RWPE2 (cell line): ENCODE measurements around the gene C12orf56.
A peak's percentile ranks its signal among the peaks of the same experiment; 100 is the strongest.

Source experiments
- ATAC-seq: fragments of 200-7000 bp; cut with Tn5 transposase; 3 replicates; pipeline ENCODE4 v1.9.1; 2021; ENCODE audit warnings: low read depth
- DNase-seq: peaks from one replicate; pipeline ENCODE4 v3.0.0-alpha.2; 2020; ENCODE audit warnings: low spot score
- H3K27ac ChIP-seq: fragments of 450-650 bp; 2 replicates; pipeline ENCODE4 v1.5.1; 2017; ENCODE audit warnings: mild to moderate bottlenecking; ENCODE audit not compliant: poor library complexity, severe bottlenecking
- H3K27me3 ChIP-seq: fragments of 250-450 bp; sonication (Bioruptor Pico); 2 replicates; pipeline ENCODE4 v1.5.1; 2021; ENCODE audit warnings: mild to moderate bottlenecking, moderate library complexity; ENCODE audit not compliant: insufficient read depth, poor library complexity, severe bottlenecking
- H3K36me3 ChIP-seq: fragments of 250-450 bp; sonication (Bioruptor Pico); 2 replicates; pipeline ENCODE4 v1.5.1; 2020; ENCODE audit warnings: low read depth, mild to moderate bottlenecking, moderate library complexity
- H3K4me1 ChIP-seq: fragments of 250-450 bp; sonication (Bioruptor Pico); 2 replicates; pipeline ENCODE4 v1.5.1; 2021; ENCODE audit warnings: mild to moderate bottlenecking, moderate library complexity; ENCODE audit not compliant: insufficient read depth, poor library complexity, severe bottlenecking
- H3K4me3 ChIP-seq: fragments of 250-450 bp; sonication (Bioruptor Pico); 2 replicates; pipeline ENCODE4 v1.5.1; 2021; ENCODE audit warnings: mild to moderate bottlenecking, moderate library complexity; ENCODE audit not compliant: severe bottlenecking
- H3K9me3 ChIP-seq: fragments of 250-450 bp; sonication (Bioruptor Pico); 2 replicates; pipeline ENCODE4 v1.5.1; 2021; ENCODE audit warnings: mild to moderate bottlenecking, moderate library complexity; ENCODE audit not compliant: severe bottlenecking
- CTCF ChIP-seq: fragments of 450-650 bp; IDR thresholded peaks from one replicate; pipeline ENCODE4 v1.5.1; 2017; ENCODE audit warnings: mild to moderate bottlenecking, moderate library complexity; ENCODE audit not compliant: poor library complexity, severe bottlenecking

The C12orf56 gene

GRCh38 chr12:64389154-64389553 lies 1.4 kb downstream of the C12orf56 start:
- Histone ChIP-seq H3K27me3 (no peaks in the 10 kb centered on the region), H3K9me3 (no peaks in the 10 kb centered on the region), H3K4me3 (no peak overlapping the region), H3K27ac (no peak overlapping the region), H3K36me3 (no peaks in the 10 kb centered on the region), H3K4me1 (peaks cover 28% of the 10 kb centered on the region)
- ATAC-seq = no peak
- DNase-seq = no peak
- TF ChIP-seq CTCF = no peak

GRCh38 chr12:64387197-64387816 lies 3.3 kb downstream of the C12orf56 start:
- H3K4me3 ChIP-seq = no peak overlapping the region

GRCh38 chr12:64385468-64385867 lies 5.1 kb downstream of the C12orf56 start:
- no peak overlapping the region for H3K4me3 ChIP-seq
- H3K27me3 ChIP-seq = no peaks in the 10 kb centered on the region
- peak; percentile 78 for DNase-seq
- peak; percentile 83 for ATAC-seq
- H3K9me3 ChIP-seq = peaks cover 4% of the 10 kb centered on the region
- H3K27ac ChIP-seq = peak overlapping the region; percentile 90
- no peaks in the 10 kb centered on the region for H3K36me3 ChIP-seq
- H3K4me1 ChIP-seq = peaks cover 33% of the 10 kb centered on the region
- no peak for TF ChIP-seq CTCF

More at GRCh38 chr12:64387197-64387816, 3.3 kb downstream of the C12orf56 start:
- H3K36me3 ChIP-seq = no peaks in the 10 kb centered on the region
- peak overlapping the region; percentile 90 for H3K27ac ChIP-seq
- no peaks in the 10 kb centered on the region for H3K27me3 ChIP-seq
- no peaks in the 10 kb centered on the region for H3K9me3 ChIP-seq
- no peak for TF ChIP-seq CTCF
- ATAC-seq (peak; percentile 69), DNase-seq (no peak)
- H3K4me1 ChIP-seq = peaks cover 33% of the 10 kb centered on the region

- Histone ChIP-seq H3K27me3 (no peaks in the 10 kb centered on the region), H3K27ac (peak overlapping the region; percentile 90), H3K4me3 (no peak overlapping the region), H3K4me1 (peaks cover 33% of the 10 kb centered on the region), H3K9me3 (peaks cover 5% of the 10 kb centered on the region), H3K36me3 (no peaks in the 10 kb centered on the region)
- no peak for TF ChIP-seq CTCF
- no peak for ATAC-seq
- no peak for DNase-seq
These were observed 5.5 kb downstream of the C12orf56 start for GRCh38 chr12:64385019-64385418.

GRCh38 chr12:64383675-64384074 lies 6.9 kb downstream of the C12orf56 start:
- Histone ChIP-seq H3K27ac (peak overlapping the region; percentile 90), H3K4me1 (peaks cover 33% of the 10 kb centered on the region), H3K4me3 (no peak overlapping the region), H3K27me3 (no peaks in the 10 kb centered on the region), H3K36me3 (no peaks in the 10 kb centered on the region), H3K9me3 (peaks cover 5% of the 10 kb centered on the region)
- no peak for ATAC-seq
- no peak for DNase-seq
- no peak for TF ChIP-seq CTCF
